SH-SY5Y (cell line): ENCODE measurements around the gene MSANTD1.

Experiments used
- GATA2 ChIP-seq: IDR thresholded peaks from 2 replicates; pipeline ENCODE4 v1.6.1; 2011; ENCODE audit warnings: mild to moderate bottlenecking, low read depth, low read length
- GATA3 ChIP-seq: IDR thresholded peaks from 2 replicates; pipeline ENCODE4 v1.6.1; 2011; ENCODE audit warnings: low read depth, mild to moderate bottlenecking, low read length, moderate library complexity

The MSANTD1 gene

DNA sequence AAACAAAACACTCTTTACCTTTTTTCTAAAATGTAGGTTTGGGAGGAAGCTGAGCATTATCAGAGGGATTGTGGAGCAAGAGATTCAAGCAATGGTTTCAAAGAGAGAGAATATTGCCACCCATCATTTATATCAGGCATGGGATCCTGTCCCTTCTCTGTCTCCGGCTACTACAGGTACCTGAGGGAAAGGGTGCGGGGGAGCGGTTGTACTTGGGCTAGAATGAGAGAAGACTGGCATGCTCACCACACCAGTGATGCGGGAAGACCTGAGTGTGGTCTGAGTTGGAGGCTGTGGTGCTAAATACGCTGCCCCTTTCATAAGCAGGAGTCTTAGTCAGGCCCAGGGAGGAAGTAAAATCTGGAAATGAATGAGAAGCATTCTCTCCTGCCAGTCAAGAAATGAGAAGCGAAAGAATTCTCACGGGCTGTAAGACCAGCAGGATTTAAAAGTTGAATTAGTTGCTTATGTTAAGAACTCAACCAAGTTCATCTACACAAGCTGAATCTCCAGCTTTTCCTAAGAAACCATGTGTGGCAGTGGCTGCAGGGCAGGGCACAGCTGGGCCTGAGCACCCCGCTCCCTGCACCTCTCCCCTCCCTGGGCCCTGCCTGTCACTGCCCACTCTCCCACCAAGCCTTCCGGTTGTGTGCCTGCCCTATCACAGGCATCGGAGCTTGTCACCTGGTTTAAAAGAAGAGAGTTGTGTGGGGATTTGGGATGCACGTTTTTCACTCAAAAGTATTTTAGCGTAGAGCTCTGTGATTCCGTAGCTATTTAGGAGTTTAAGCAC is 24.8 kb upstream of the MSANTD1 start:
- TF ChIP-seq GATA2 = no peak
- TF ChIP-seq GATA3 = no peak

DNA sequence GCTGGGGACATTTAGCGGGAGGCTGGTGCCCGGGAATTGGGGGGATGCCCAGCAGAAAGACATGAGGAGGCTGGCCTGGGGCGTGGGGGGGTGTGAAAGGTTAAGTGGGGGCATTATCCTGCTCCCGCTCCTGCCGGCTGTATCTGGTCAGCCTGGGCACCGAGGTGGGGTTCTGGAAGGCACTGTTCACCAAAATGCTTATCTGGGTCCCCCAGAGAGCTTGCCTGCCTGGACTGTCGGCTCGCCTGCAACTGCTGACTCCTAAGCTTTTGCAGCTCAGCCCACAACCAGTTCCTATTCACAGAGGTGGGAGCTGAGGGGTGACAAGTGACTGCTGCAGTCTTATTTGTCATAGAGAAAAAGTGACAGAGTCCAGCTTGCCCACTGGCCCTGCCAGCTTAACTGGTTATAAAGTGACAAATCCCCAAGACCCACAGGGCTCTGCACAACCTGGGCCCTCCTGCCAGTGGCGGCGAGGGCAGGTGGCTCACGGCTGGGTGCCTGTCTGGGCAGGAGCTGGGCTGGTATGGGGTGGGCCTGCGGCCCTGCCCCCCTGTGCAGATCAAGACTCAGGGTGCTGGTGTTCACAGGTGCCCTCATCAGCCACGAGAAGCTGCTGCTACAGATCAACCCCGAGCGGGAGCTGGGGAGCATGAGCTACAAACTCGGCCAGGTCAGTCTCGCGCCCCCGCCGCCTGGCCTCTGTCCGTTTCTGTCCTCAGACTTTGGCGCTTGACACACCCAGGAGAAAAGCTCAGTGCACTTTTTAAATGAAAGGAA is 23.7 kb upstream of the MSANTD1 start:
- TF ChIP-seq GATA3 = no peak
- no peak for TF ChIP-seq GATA2

DNA sequence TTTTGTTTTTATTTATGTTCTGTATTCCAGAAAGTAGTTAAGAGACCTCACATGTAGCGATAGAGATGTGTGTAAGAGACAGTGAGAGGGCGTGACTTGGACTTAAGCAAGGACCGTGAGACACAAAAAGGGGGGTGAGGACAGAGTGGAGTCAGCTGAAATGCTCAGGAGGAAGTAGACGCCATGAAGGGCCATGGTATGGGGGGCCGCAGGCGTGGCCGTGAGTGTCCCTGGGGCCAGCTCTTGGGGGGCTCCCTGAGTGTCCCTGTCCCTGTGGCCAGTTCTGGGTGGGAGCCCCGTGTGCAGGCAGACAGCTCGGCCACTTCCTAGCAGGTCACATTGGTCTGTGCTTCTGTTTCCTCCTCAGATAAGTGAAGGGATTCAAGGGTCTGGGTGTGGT is 23.0 kb upstream of the MSANTD1 start:
- TF ChIP-seq GATA3 (no peak), GATA2 (no peak)

DNA sequence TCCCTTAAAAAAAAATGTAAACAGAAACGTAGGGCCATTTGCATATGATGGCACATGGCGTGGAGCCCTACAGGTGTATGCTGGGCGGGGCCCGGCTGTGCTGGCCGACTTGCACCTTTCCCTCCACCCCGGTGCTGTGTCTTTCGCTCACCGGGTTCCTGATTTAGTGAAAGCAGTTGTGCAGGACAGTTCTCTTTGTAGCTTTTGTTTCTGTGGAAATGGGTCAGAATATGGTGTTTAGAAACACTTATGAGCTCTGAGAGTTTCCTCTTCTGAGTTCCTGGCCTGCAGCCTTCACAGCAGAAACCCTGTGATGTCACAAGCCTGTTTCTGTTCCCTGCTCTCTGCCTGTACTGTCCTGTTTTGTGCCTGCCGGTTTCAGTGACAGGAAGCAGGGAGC is 22.5 kb upstream of the MSANTD1 start:
- TF ChIP-seq GATA2 (no peak), GATA3 (no peak)

DNA sequence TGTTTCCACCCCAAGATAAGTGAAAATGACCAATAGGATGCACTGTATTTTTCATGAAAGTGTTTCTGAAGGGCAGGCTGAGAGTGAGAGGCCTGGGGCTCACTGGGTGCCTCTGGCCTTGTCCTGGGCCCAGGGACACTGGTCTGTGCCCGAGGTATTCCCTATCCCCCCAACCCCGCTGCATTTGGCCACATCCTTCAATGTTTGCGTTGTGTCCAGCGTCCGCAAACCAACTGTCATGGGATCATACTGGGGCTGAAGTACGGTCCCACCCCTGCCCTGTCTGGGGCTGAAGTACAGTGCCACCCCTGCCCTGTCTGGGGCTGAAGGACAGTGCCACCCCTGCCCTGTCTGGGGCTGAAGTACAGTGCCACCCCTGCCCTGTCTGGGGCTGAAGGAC is 22.0 kb upstream of the MSANTD1 start:
- TF ChIP-seq GATA2 (no peak), GATA3 (no peak)

DNA sequence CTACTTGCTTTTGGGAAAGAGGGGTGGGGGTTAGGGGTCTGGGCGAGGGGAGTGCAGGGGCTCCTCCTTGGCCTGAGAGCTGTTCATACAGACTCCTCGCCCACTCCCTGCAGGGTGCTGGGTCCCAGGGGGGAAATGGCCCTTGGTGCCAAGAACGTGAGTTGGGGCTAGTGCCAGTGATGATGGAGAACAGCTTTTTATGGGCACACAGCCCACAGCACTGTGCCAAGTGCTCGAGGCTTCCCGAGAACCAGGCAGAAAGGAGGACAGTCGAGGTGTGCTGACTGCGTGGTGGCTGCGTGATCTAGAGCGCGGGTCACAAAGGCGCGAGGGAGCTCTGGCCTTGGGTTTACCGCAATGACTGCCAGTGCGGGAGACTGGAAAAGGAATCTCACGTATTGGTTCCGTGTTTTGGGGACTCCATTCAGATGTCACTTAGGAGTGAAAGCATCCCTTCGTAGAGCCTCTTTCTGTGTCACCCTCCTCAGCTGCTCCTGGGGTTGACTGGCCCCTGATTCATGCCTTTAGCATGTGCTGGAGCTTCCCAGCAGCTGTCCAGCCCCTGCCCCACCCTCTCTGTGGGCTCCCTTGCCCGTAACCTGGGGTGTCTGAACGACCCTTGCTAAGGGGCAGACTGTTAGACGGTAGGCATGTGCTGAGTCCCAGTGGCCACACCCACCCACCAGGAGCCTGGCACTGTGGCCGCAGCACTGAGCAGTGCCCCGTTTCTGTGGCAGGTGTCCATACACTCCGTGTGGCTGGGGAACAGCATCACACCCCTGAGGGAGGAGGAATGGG is 20.9 kb upstream of the MSANTD1 start:
- no peak for TF ChIP-seq GATA3
- TF ChIP-seq GATA2 = no peak

DNA sequence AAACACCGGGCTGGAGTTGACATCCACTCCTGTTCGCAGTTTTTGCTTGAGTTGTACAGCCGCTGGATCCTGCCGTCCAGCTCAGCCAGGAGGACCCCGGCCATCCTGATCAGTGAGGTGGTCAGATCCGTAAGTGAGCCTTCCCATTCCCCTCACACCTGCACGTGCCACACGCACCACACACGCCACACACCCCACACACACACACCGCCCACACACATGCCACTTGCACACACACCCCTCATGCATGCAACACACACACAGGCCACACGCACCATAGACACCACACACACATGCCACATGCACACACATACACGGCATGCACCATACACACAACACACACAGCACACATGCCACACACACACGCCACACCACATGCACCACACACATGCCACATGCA is 20.1 kb upstream of the MSANTD1 start:
- TF ChIP-seq GATA3 (no peak), GATA2 (no peak)

DNA sequence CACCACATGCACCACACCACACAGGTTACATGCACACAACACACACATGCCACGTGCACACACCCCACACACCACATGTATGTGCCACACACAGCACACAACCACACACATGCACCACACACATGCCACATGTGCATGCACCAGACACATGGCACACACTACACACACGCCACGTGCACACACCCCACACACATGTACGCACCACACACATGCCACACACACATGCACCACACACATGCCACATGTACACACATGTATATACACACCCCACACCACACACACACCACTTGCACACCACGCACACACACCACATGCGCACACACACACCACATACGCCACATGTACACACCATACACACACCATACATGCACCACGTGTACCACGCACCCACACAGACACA is 19.6 kb upstream of the MSANTD1 start:
- no peak for TF ChIP-seq GATA3
- no peak for TF ChIP-seq GATA2

DNA sequence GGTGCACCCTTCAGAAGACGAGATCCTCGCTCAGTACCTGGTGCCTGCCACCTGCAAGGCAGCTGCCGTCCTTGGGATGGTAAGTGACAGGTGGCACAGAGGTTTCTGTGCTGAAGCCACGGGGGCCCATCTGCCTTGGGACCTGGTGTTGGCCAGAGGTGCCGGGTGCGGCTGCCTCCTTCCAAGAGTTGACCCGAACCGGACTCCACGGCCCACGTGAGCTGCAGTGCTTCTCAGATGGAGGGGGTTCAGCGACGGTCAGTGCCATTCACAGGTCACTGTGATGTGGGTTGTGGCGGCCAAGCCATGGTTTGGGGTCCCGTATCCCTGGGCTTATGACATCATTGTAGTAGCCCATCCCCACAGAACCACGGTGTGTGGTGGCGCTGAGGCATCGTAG is 19.0 kb upstream of the MSANTD1 start:
- TF ChIP-seq GATA2 (no peak), GATA3 (no peak)

DNA sequence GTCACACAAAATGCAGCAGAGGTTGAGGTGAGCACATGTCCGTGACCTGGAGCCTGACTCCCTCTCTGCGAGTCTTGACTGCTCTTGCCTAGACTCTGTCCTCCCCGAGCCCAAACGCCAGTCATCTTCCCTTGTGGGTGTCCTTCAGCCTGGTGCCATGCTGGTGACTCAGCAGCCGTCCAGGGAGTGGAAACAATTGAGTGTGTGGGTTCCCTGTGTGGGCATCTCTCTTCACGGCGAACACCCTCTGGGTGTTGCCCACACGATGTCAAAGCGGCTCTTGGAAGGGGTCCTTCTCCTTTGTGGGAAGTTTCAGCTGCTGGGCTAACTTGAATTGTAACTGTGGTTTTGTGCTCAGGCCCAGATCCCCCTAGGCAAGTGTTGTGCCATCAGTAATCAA is 17.5 kb upstream of the MSANTD1 start:
- TF ChIP-seq GATA2 = no peak
- TF ChIP-seq GATA3 = no peak

DNA sequence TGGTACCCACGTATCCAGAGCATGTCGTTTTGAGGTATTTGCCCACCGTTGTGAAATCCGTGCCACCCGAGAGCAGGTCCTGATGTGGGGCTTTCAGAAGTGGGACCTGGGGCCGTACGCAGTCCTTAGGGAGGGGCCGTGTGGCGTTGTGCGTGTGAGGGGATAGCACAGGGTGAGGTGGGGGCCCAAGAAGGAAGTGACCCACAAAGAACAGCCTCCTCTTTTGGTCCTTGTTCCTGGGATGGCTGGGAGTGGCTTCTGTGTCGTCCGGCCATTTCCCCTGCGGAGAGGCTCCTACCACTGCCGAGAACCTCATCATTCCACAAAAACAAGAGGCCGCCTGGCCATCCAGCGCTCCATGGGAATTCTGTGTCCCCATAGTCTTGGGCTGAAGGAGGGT is 17.0 kb upstream of the MSANTD1 start:
- TF ChIP-seq GATA2 (no peak), GATA3 (no peak)

DNA sequence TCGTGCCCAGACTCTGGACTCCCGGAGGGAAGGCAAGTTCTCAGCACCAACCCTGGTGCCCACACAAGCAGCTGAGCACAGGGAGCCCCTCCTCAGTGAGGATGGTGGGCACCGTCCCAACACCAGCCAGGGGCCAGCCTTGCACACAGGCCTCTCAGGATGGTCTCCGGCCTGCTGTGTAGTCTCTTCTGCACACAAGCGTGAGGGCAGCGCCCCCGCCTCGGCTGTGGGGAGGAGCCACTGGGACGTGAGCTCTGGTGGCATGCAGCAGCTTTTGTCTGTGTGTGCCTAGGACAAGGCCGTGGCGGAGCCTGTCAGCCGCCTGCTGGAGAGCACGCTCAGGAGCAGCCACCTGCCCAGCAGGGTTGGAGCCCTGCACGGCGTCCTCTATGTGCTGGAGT is 16.1 kb upstream of the MSANTD1 start:
- TF ChIP-seq GATA3 = no peak
- TF ChIP-seq GATA2 = no peak

DNA sequence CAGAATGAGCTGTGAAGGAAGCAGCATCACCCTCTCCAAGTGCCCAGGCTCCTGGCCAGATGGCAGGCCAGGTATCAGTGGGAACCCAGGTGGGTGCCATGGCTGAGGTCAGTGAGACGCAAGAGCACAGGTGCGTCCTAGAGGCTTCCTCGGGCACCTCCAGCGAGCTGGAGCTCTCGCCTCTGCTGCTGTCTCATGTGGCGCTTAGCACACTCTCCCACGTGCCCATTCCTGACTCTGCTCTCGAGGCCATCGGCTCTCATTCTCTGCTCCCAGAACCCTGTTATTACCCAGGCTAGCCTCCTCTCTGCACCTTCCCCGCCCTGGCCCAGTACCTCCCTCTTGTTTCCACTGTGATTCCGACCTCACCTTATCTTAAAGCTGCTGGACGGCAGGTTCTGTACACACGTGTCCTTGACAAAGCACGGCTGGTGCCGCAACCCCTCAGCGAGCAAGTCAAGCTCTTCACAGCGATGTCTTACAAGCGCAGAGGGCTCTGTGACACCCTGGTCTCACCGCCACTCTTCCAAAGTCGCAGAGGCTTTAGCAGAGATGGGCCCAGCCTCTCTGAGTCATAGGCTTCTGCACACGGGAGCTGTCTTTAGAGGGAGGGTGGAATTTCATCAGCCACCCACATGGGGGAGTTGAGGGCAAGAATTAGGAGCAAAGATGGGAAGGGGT is 15.4 kb upstream of the MSANTD1 start:
- TF ChIP-seq GATA3 = no peak
- no peak for TF ChIP-seq GATA2

DNA sequence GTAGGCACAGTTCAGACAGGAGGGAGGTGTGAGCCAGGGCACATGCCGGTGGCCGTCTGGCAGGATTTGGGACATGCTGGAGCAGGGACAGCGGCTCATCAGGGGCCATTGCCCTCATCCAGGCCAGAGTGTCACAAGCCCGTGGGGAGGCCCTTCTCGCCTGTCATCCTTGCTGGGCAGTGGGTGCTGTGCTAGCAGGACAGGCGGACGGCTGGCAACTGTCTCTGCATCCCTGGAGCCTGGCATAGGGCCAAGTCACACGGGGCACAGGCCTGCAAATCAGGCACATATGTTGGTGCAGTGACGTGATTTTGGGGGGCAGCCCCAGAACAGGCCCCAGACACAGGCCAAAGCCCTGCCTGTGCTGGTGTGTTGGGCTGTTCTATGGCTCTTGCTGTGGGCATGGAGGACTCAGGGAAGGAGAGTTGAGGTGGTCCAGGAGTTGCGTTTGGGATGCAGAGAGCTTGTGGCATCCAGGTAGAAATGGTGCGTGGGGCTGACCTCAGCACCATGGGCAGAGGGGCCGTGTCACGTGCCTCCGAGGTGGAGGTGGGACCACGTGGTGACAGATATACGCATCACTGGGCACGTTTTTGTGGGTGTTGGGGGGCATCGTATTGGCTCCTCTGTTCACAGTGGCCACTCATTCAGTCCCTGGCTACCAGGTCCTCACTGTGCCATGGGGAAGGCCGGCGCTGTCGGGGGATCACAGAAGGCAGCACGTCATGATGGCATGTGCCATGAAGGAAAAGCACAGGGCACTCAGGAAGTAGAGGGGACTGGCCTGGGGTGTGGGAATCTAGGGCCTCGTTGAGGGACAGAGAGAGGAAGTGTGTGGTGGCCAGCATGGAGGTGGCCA is 14.6 kb upstream of the MSANTD1 start:
- no peak for TF ChIP-seq GATA2
- no peak for TF ChIP-seq GATA3
